A673 (cell line): ENCODE data around the gene FBXL7.

Source experiments
- EZH2 ChIP-seq: fragments of 200-600 bp; sonication (generic); IDR thresholded peaks from 2 replicates; pipeline ENCODE4 v1.6.1; 2017; ENCODE audit warnings: borderline replicate concordance, low read depth, mild to moderate bottlenecking, mixed read lengths, antibody characterized with exemption, low read length; ENCODE audit not compliant: poor library complexity, severe bottlenecking
- TF ChIP-seq, protein P1 (sequence below): fragments of 300-800, 200-600 bp; sonication (generic); conservative IDR thresholded peaks from 2 replicates; pipeline ENCODE4 v1.5.1; 2017; ENCODE audit warnings: low read depth, mild to moderate bottlenecking, antibody characterized with exemption, low read length, moderate library complexity, mixed read lengths

DNA sequence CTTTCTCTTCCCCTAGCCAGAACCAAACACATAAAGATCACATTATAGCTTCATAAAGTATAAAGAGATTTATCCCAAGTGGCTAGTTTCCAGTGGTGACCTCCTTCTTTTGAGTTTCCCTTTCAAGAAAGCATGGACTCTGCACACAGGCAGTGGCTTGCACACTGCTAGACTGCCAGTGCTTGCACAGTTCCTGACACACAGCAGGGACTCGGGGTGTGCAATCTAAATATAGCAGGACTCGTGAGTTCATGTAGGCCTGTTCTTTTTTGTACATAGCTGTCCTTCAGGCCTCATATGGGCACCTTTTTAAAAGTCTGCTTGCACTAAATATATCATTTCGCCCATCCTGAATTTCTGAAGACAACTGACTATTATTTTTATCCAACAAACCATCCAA is 308.6 kb downstream of the FBXL7 start:
- TF ChIP-seq, protein P1, sequence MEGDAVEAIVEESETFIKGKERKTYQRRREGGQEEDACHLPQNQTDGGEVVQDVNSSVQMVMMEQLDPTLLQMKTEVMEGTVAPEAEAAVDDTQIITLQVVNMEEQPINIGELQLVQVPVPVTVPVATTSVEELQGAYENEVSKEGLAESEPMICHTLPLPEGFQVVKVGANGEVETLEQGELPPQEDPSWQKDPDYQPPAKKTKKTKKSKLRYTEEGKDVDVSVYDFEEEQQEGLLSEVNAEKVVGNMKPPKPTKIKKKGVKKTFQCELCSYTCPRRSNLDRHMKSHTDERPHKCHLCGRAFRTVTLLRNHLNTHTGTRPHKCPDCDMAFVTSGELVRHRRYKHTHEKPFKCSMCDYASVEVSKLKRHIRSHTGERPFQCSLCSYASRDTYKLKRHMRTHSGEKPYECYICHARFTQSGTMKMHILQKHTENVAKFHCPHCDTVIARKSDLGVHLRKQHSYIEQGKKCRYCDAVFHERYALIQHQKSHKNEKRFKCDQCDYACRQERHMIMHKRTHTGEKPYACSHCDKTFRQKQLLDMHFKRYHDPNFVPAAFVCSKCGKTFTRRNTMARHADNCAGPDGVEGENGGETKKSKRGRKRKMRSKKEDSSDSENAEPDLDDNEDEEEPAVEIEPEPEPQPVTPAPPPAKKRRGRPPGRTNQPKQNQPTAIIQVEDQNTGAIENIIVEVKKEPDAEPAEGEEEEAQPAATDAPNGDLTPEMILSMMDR, result no peak
- TF ChIP-seq EZH2, result no peak
